SKM-1 (cell line): ENCODE results near the gene CCDC74A.
"Not testable (repeated sequence)": the region's sequence is repeated elsewhere in the genome, so short reads cannot be mapped to it uniquely, and the experiment has no call there.

Experiments
- DNase-seq: peaks from one replicate; lab custom pipeline; 2025; ENCODE audit not compliant: unreplicated experiment; lab: John Stamatoyannopoulos, UW

CCDC74A gene

DNA sequence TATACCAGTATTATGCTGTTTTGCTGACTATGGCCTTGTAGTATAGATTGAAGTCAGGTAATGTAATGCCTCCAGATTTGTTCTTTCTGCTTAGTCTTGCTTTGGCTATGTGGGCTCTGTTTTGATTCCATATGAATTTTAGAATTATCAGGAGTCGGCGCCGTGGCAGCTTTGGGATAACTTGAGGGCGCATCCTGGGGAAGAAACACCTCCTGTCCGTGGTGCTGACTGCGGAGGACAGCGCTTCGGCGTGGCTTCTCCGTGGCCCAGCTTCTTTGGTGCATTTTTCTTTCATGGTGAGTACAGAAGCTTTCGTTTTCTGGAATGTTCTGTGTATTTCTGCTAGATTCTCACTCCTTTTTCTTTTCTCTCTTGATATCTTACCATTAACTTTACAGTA is 25.2 kb downstream of the CCDC74A start:
- DNase-seq = no peak

GRCh38 chr2:131556998-131557397 is 29.3 kb downstream of the CCDC74A start:
- no peak for DNase-seq

GRCh38 chr2:131557558-131558321 is 30.1 kb downstream of the CCDC74A start:
- DNase-seq = no peak

- no peak for DNase-seq
Measured at GRCh38 chr2:131566371-131566770, 38.7 kb downstream of the CCDC74A start.

DNA sequence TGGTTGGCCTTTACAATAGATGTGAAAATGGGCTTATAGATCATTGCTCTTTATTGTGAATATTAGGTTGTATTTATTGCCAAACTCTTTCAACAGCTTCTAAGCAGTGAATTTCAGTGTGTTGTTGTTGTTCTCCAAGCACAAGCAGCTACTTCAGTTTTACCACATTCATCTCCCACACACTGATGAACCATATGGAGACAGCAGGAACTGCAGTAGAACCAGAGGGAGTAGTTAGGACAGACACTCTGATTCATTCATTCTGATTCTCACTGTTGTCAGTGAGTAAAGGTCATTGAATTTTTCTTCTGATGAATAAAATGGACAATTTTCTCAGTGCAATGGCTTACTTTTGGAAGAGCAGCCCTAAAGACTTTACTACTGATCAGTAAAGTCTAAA is 40.2 kb downstream of the CCDC74A start:
- no peak for DNase-seq

- DNase-seq = not testable (repeated sequence)
Measured at GRCh38 chr2:131568401-131568800, 40.7 kb downstream of the CCDC74A start.

DNA sequence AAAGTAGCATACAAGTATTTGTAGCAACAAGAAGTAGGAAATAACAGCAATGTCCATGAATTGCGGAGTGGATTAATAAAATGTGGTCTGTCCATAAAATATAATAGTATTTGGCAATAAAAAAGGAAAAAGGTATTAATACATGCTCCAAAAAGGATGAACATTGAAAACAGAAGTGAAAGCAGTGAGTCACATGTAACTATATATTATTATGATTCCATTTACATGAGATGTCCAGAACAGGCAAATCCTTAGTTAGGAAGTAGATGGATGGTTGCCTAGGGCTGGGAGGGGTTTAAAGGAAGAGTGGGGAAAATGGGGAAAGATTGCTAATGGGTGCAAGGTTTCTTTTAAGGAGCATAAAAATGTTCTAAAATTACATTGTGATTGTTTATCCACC is 44.5 kb downstream of the CCDC74A start:
- DNase-seq = no peak

DNA sequence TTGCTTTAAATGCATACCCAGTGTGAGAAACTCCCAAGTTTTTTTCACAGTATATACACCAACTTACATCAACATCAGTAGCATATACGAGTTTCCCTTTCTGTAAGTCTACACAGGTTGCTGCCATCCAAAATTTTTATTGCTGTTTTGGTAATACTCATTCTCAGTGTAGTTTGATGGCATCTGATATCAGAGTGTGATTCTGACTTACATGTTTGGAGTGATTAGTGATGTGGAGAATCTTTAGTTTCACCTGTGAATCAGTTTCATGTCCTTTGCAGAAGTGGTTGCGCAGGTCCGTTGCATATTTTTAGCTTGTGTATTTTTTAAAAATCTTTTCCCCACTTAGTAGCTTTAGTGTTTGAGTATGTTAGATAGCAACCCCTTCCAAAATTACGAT is 50.1 kb downstream of the CCDC74A start:
- no peak for DNase-seq

- no peak for DNase-seq
Measured at GRCh38 chr2:131580187-131580586, 52.5 kb downstream of the CCDC74A start.
